Chondrocyte (in vitro differentiated cells): ENCODE data around the gene HACD2. TPM values are rescaled to one million over a fixed set of nuclear protein-coding genes. Genes with fewer than 3 reads are reported as not detected.
A peak's percentile ranks its signal among the peaks of the same experiment; 100 is the strongest.

Source experiments
- DNase-seq: peaks from one replicate; pipeline ENCODE4 v3.0.0; 2021; ENCODE audit warnings: mixed read lengths, low spot score
- H3K27ac Mint-ChIP-seq: one replicate; pipeline ENCODE4 v1.8.0; 2021; ENCODE audit warnings: mild to moderate bottlenecking, moderate library complexity, mixed read lengths; ENCODE audit not compliant: unreplicated experiment
- H3K27me3 Mint-ChIP-seq: 2 replicates; pipeline ENCODE4 v1.8.0; 2021; ENCODE audit warnings: low read depth, mixed read lengths
- H3K36me3 Mint-ChIP-seq: 2 replicates; pipeline ENCODE4 v1.8.0; 2021; ENCODE audit warnings: low read depth, mixed read lengths
- H3K4me1 Mint-ChIP-seq: 2 replicates; pipeline ENCODE4 v1.8.0; 2021; ENCODE audit warnings: low read depth, mild to moderate bottlenecking, mixed read lengths
- H3K4me3 Mint-ChIP-seq: one replicate; pipeline ENCODE4 v1.8.0; 2021; ENCODE audit warnings: mild to moderate bottlenecking, moderate library complexity, mixed read lengths; ENCODE audit not compliant: unreplicated experiment
- H3K9me3 Mint-ChIP-seq: 2 replicates; pipeline ENCODE4 v1.8.0; 2021; ENCODE audit warnings: low read depth, mixed read lengths
- CTCF ChIP-seq: fragments of 200-600 bp; sonication (generic); IDR thresholded peaks from 2 replicates; pipeline ENCODE4 v1.5.0; 2021; ENCODE audit warnings: antibody characterized with exemption, mild to moderate bottlenecking, moderate library complexity
- total RNA-seq: library from RNA; stranded (reverse); gene quantifications from 3 replicates; pipeline ENCODE4 v1.2.1, GENCODE V29; 2021

Gene HACD2
- total RNA-seq, 1 donor from 2014 or later, result 79.0 TPM

- H3K4me1 Mint-ChIP-seq, result peaks cover 24% of the 10 kb centered on the region
- no peaks in the 10 kb centered on the region for H3K9me3 Mint-ChIP-seq
- no peak overlapping the region for H3K27ac Mint-ChIP-seq
- DNase-seq, result no peak
- no peaks in the 10 kb centered on the region for H3K36me3 Mint-ChIP-seq
- TF ChIP-seq CTCF, result no peak
- peaks cover 30% of the 10 kb centered on the region for H3K27me3 Mint-ChIP-seq
- H3K4me3 Mint-ChIP-seq, result peak overlapping the region; percentile 71
These were observed 135.5 kb downstream of the HACD2 start for GRCh38 chr3:123449102-123449996.

- H3K9me3 Mint-ChIP-seq, result no peaks in the 10 kb centered on the region
- DNase-seq, result no peak
- H3K27ac Mint-ChIP-seq, result no peak within 1 kb of the TSS
- H3K36me3 Mint-ChIP-seq, result no peaks in the 10 kb centered on the region
- no peak for TF ChIP-seq CTCF
- peaks cover 31% of the 10 kb centered on the region for H3K27me3 Mint-ChIP-seq
- peak within 1 kb of the TSS; percentile 71 for H3K4me3 Mint-ChIP-seq
- peaks cover 28% of the 10 kb centered on the region for H3K4me1 Mint-ChIP-seq
These were observed 136.2 kb downstream of the HACD2 start, which contains the start of gene ADCY5 for GRCh38 chr3:123448536-123449101. Gene ADCY5 (minus strand): TSS chr3:123449090. CDS start chr3:123448545, 545 bp downstream.

GRCh38 chr3:123447749-123448517, 136.9 kb downstream of the HACD2 start:
- DNase-seq, result no peak
- Mint-ChIP-seq H3K36me3 (no peaks in the 10 kb centered on the region), H3K9me3 (no peaks in the 10 kb centered on the region), H3K4me3 (no peak overlapping the region), H3K27me3 (peaks cover 28% of the 10 kb centered on the region), H3K4me1 (peaks cover 28% of the 10 kb centered on the region), H3K27ac (no peak overlapping the region)
- TF ChIP-seq CTCF, result peak; percentile 63

- Mint-ChIP-seq H3K9me3 (no peaks in the 10 kb centered on the region), H3K27me3 (peaks cover 28% of the 10 kb centered on the region), H3K36me3 (no peaks in the 10 kb centered on the region), H3K4me1 (peaks cover 28% of the 10 kb centered on the region), H3K27ac (no peak overlapping the region), H3K4me3 (peak overlapping the region; percentile 31)
- TF ChIP-seq CTCF, result no peak
- DNase-seq, result no peak
These were observed 137.5 kb downstream of the HACD2 start for GRCh38 chr3:123447416-123447748.

- no peak for DNase-seq
- peaks cover 26% of the 10 kb centered on the region for H3K27me3 Mint-ChIP-seq
- H3K9me3 Mint-ChIP-seq, result no peaks in the 10 kb centered on the region
- no peaks in the 10 kb centered on the region for H3K36me3 Mint-ChIP-seq
- H3K27ac Mint-ChIP-seq, result no peak overlapping the region
- peak overlapping the region; percentile 11 for H3K4me3 Mint-ChIP-seq
- no peak for TF ChIP-seq CTCF
- peaks cover 28% of the 10 kb centered on the region for H3K4me1 Mint-ChIP-seq
These were observed 138.2 kb downstream of the HACD2 start for GRCh38 chr3:123446610-123447109.
